ACHN (cell line): ENCODE data around the gene RBP2.
"Not testable (repeated sequence)": the region's sequence is repeated elsewhere in the genome, so short reads cannot be mapped to it uniquely, and the experiment has no call there.

Experiments
- DNase-seq: peaks from one replicate; pipeline ENCODE4 v3.0.0-alpha.2; 2015
- in situ Hi-C: cut with HindIII; loops from 2 replicates; pipeline ENCODE4 v1.10.0; 2017; ENCODE audit warnings: low sequenced_read_pairs, low pct_ligation_motif_present, low pct_unique_long_range_greater_than_20kb

RBP2 gene

DNA sequence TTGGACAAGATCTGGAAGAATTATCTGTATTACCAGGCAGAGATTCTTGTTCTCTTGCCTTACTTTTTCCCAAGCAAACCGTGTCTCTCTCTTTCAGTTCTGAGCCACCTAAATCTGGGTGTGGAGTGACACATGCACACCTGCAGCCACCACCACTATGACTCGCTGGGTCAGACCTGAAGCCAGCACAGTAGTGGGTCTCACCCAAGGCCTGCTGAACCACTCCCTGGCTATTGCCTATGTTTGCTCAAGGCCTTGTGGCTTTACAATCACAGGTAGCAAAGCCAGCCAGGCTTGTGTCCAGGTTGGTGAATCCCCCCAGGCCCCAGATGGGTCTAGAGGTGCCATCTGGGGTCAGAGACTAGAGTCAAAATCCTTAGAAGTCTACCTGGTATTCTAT, 58.2 kb downstream of the RBP2 start:
- in situ Hi-C loops, result no loop called here
- DNase-seq, result no peak

DNA sequence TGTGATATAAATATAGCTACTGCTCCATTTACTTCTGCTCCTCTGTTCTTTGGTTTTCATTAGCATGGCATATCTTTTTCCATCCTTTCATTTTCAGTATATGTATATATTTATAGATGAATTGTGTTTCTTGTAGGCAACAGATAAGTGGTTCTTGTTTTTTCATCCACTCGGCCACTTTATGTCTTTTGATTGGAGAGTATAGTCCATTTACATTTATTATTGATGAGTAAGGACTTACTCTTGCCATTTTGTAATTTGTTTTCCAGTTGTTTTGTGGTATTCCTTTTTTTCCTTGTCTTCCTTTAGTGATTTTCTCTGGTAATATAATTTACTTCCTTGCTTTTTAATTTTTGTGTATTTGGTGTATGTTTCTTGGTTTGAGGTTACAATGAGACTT, 60.0 kb downstream of the RBP2 start:
- DNase-seq, result no peak
- in situ Hi-C loops, result no loop called here

DNA sequence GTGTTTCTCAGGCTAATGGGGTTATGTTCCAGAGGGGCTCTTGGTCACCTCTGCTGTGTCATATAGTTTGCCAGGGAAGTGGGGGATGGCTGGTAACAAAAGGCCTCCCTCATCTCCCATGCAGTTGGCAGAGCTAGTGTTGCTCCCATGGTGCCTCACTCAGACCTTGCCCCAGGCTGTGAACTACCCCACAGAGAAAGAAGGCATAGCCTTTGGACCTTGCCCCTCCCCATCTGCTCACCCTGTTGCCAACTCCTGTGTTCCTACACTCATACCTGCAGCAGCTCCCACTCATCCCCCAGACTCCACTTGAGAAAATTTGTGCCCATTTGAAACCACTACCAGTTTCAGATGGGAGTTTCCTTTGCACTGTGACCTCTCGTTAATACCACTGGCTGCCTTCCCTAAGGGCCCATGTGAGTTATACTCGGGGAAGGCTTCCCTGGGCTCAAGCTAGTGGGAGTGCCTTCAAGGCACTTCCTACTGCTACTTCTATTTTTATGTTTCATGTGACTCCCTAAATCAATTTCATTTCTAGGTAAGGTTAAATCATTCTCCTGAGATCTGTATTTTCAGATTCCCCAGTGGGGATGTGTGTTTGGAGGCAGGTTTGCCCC, 61.6 kb downstream of the RBP2 start:
- no peak for DNase-seq
- in situ Hi-C loops, result no loop called here

DNA sequence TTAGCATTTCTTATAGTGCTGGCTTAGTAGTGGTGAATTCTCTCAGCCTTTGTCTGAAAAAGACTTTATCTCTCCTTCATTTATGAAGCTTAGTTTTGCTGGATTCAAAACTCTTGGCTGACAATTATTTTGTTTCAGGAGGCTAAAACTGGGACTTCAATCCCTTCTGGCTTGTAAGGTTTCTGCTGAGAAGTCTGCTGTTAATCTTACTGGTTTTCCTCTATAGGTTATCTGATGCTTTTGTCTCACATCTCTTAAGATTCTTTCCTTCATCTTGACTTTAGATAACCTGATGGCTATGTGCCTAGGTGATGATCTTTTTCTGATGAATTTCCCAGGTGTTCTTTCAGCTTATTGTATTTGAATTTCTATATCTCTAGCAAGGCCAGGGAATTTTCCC, 63.4 kb downstream of the RBP2 start:
- DNase-seq, in situ Hi-C loops: not testable (repeated sequence)
